Lower lobe of right lung (tissue), 2 donors: ENCODE results near the gene MEGF11. TPM values are rescaled to one million over a fixed set of nuclear protein-coding genes. Genes with fewer than 3 reads are reported as not detected.

ENCODE experiments used
- ATAC-seq, 2 donors: fragments of 200-7000 bp; cut with Tn5 transposase; one replicate each; pipeline ENCODE4 v1.9.1; 2020 to 2022; ENCODE audit warnings: mild to moderate bottlenecking in 2 of 2, moderate library complexity in 2 of 2
- DNase-seq: peaks from one replicate; pipeline ENCODE4 v3.0.0-alpha.2; 2020
- H3K27ac ChIP-seq: fragments of 200-600 bp; one replicate; pipeline ENCODE4 v1.8.0; 2022
- H3K27me3 ChIP-seq: fragments of 200-600 bp; one replicate; pipeline ENCODE4 v1.8.0; 2022; ENCODE audit warnings: low read depth
- H3K36me3 ChIP-seq: fragments of 200-600 bp; one replicate; pipeline ENCODE4 v1.8.0; 2022; ENCODE audit warnings: mild to moderate bottlenecking
- H3K4me1 ChIP-seq: fragments of 200-600 bp; one replicate; pipeline ENCODE4 v1.8.0; 2022
- H3K4me3 ChIP-seq: fragments of 200-600 bp; one replicate; pipeline ENCODE4 v1.8.0; 2022; ENCODE audit warnings: mild to moderate bottlenecking
- H3K9me3 ChIP-seq: fragments of 200-600 bp; one replicate; pipeline ENCODE4 v1.8.0; 2022
- intact Hi-C: fragments of 100-400 bp; cut with DNase I; formaldehyde crosslinking; loops from one replicate; pipeline ENCODE4 v1.11.0; 2022
- total RNA-seq: library from RNA; stranded (reverse); fragmentation: NEBNext Ultra II Directional; extraction: Animal tissue kit (Norgen Biotek cat#: 25700); gene quantifications from one replicate; pipeline ENCODE4 v1.2.1, GENCODE V29; 2021
- TF ChIP-seq, protein P1 (sequence below): fragments of 200-600 bp; IDR thresholded peaks from one replicate; pipeline ENCODE4 v1.8.0; 2022; ENCODE audit warnings: antibody characterized with exemption, mild to moderate bottlenecking
- donor health status: DM: no; HTN: yes; CAD: no; lungs with severe emphysema.

MEGF11 gene
- total RNA-seq, 1 donor from 2014 or later: not detected

DNA sequence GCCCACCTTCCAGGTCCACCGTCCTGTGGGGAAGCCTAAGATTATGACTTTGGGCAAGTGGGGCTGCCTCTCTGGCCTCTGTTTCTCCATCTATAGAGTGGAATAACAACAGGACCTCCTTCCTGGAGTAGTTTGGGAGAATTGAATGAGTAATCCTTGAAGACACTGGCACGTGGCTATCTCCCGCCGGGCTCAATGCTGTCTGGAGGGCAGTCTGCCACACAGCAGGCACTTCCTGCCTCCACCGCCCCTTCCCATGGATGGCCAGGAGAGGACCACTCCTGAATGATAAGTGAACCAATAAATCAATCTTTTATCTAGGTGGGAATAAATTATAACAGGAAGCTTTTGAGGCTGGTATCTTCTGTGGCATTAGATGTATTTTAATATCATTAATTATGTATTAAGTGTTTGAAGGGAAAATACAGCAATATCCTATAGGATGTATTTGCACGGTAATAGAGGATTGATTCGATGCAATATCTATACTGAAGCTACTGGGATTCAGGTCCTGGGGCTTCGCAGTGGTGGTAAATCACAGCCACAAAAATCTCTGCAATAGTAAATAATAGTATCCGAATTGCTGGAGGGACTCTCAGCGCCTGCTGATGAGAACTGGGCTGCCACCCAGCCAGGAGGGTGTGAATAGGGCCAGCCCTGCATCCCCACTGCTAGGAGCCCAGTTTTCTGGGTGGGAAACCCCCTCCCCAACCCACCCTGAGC, 15.9 kb downstream of the MEGF11 start:
- peaks cover 15% of the 10 kb centered on the region for H3K4me1 ChIP-seq
- no peak overlapping the region for H3K27ac ChIP-seq
- TF ChIP-seq, protein P1, sequence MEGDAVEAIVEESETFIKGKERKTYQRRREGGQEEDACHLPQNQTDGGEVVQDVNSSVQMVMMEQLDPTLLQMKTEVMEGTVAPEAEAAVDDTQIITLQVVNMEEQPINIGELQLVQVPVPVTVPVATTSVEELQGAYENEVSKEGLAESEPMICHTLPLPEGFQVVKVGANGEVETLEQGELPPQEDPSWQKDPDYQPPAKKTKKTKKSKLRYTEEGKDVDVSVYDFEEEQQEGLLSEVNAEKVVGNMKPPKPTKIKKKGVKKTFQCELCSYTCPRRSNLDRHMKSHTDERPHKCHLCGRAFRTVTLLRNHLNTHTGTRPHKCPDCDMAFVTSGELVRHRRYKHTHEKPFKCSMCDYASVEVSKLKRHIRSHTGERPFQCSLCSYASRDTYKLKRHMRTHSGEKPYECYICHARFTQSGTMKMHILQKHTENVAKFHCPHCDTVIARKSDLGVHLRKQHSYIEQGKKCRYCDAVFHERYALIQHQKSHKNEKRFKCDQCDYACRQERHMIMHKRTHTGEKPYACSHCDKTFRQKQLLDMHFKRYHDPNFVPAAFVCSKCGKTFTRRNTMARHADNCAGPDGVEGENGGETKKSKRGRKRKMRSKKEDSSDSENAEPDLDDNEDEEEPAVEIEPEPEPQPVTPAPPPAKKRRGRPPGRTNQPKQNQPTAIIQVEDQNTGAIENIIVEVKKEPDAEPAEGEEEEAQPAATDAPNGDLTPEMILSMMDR: no peak
- H3K27me3 ChIP-seq: no peaks in the 10 kb centered on the region
- intact Hi-C loops: no loop called here
- H3K4me3 ChIP-seq: no peak overlapping the region
- H3K36me3 ChIP-seq: no peaks in the 10 kb centered on the region
- no peaks in the 10 kb centered on the region for H3K9me3 ChIP-seq
- DNase-seq (no peak), ATAC-seq (no peak)

DNA sequence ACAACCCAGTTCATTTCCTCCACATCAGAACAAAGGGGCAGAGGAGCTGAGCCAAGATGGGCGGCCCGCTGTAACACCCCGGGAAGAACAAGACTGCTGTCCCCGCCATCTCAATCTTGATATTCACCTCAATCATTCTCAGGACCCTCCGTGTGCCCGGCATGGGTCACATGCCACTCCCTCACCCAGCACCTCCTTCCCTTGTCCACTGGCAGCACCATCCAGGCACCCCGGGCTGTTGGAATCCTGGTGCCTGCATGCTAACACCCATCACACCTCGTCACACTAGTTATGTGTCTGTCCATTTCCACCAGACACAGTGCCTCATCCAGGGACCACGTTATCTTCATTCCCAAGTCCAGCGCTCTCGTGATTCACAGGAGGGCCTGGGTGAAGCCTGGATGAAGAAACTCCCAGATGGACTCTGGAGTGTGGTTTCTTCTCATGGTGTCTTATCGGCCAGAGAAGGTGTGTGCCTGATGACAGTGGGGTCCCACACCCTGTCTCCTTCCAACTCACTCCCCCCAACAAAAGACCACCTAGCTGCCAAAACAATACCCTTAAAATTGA, 16.7 kb downstream of the MEGF11 start:
- DNase-seq (no peak), ATAC-seq (no peak)
- Histone ChIP-seq H3K4me3 (no peak overlapping the region), H3K4me1 (peaks cover 15% of the 10 kb centered on the region), H3K36me3 (no peaks in the 10 kb centered on the region), H3K9me3 (no peaks in the 10 kb centered on the region), H3K27ac (no peak overlapping the region), H3K27me3 (no peaks in the 10 kb centered on the region)
- intact Hi-C loops: no loop called here
- TF ChIP-seq, protein P1: no peak

DNA sequence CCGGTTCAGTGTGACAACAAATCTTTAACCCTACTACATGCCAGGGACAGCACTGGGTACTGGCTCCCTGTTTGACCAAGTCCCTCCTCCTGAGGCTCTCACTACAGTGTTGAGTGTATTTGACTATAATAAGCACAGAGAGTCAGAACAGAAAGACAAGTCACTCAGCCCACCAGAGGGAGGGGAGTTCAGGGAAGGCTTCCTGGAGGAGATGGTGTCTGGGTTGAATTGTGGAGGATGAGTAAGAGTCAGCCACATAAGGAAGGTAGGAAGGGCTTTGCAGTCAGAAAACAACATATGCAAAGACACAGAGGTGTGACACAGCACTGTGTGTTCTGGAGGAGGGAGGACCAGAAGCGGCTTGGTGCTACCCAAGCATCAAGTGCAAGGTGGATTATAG, 17.7 kb downstream of the MEGF11 start:
- Histone ChIP-seq H3K4me3 (no peak overlapping the region), H3K27me3 (no peaks in the 10 kb centered on the region), H3K4me1 (peaks cover 8% of the 10 kb centered on the region), H3K27ac (no peak overlapping the region), H3K36me3 (no peaks in the 10 kb centered on the region), H3K9me3 (no peaks in the 10 kb centered on the region)
- TF ChIP-seq, protein P1: no peak
- DNase-seq: no peak
- ATAC-seq: no peak
- intact Hi-C loops: no loop called here

DNA sequence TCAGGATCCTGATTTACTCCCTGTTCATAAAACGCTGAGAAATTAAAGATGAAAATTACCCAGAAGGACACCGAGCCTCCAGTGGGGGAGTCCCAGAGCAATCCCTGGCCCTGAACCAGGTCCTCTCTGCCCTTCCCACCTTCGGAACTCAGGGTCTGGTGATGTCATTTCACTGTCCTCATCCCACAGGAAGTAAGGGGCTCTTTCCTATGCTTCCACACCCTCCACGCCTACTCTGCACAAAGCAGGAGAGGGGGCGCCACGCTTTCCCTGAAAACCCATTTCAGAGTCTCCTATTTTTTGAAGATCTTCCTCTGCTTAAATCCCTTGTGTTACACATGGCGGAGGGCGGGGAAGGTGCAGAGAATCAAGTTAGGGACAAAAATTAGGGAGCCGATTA, 18.8 kb downstream of the MEGF11 start:
- Histone ChIP-seq H3K27ac (no peak overlapping the region), H3K4me1 (no peaks in the 10 kb centered on the region), H3K27me3 (no peaks in the 10 kb centered on the region), H3K9me3 (no peaks in the 10 kb centered on the region), H3K4me3 (no peak overlapping the region), H3K36me3 (no peaks in the 10 kb centered on the region)
- DNase-seq: no peak
- ATAC-seq: no peak
- intact Hi-C loops: no loop called here
- TF ChIP-seq, protein P1: no peak

DNA sequence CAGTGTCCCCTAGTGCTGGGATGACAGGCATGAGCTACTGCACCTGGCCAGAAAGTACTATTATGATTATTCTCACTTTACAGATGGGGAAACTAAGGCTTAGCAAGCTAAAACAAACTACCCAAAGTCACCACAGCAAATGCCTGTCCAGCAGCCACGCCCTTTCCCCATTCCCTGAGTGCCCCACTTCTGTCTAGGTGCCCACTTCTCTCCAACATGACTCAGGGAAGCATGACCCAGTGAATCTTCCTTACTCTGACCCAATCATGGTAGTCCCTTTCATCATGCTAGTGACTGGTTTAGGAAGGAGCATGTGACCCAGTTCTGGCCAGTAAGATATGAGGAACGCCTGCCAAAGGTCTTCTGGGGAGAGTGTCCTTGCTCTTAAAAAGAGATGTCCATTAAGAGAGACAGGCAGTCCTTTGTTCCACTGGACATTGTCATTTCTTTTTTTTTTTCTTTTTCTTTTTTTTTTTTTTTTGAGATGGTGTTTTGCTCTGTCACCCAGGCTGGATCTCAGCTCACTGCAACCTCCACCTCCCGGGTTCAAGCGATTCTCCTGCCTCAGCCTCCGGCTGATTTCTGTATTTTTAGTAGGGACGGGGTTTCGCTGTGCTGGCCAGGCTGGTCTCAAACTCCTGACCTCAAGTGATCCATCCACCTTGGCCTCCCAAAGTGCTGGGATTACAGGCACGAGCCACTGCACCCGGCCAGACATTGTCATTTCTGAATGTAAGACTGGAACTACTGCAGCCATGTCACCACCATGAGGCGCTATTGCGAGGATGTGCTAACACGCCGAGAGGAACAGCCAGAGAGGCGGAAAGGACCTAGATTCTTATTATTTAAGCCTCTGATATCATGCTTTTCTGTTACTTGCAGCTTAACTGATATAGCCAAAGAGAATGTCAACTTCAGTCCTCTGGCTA, 19.8 kb downstream of the MEGF11 start:
- Histone ChIP-seq H3K4me1 (no peaks in the 10 kb centered on the region), H3K27me3 (no peaks in the 10 kb centered on the region), H3K4me3 (no peak overlapping the region), H3K36me3 (no peaks in the 10 kb centered on the region), H3K27ac (no peak overlapping the region), H3K9me3 (no peaks in the 10 kb centered on the region)
- TF ChIP-seq, protein P1: no peak
- peak in 1 of 2 donors; percentile 32 for ATAC-seq
- no peak for DNase-seq
- intact Hi-C loops: no loop called here
